Loucy (cell line): Measurements from ENCODE around the gene ILK.

ENCODE experiments used
- H2AFZ ChIP-seq: fragments of 200-600 bp; sonication (generic); 2 replicates; pipeline ENCODE4 v1.6.0; 2016; ENCODE audit warnings: antibody characterized with exemption, mild to moderate bottlenecking, low read length, moderate library complexity
- H3F3A ChIP-seq: fragments of 200-600 bp; 2 replicates; pipeline ENCODE4 v1.6.0; 2016; ENCODE audit warnings: antibody characterized with exemption, low read depth, mild to moderate bottlenecking
- H3K27me3 ChIP-seq: fragments of 200-600 bp; sonication (generic); 2 replicates; pipeline ENCODE4 v1.6.1; 2014; ENCODE audit warnings: low read length, mild to moderate bottlenecking; ENCODE audit not compliant: insufficient read depth, poor library complexity, severe bottlenecking
- H3K36me3 ChIP-seq: fragments of 200-600 bp; sonication (generic); 2 replicates; pipeline ENCODE4 v1.6.1; 2016; ENCODE audit warnings: low read length; ENCODE audit not compliant: insufficient read depth
- H3K4me1 ChIP-seq: fragments of 200-600 bp; sonication (generic); 2 replicates; pipeline ENCODE4 v1.5.1; 2014; ENCODE audit warnings: low read length, mild to moderate bottlenecking; ENCODE audit not compliant: insufficient read depth, poor library complexity, severe bottlenecking
- H3K4me2 ChIP-seq: fragments of 200-600 bp; sonication (generic); 2 replicates; pipeline ENCODE4 v1.6.0; 2014; ENCODE audit warnings: antibody characterized with exemption, low read length, low read depth, mild to moderate bottlenecking; ENCODE audit not compliant: poor library complexity, severe bottlenecking
- H3K4me3 ChIP-seq: fragments of 200-600 bp; sonication (generic); 2 replicates; pipeline ENCODE4 v1.5.1; 2014; ENCODE audit warnings: low read length, mild to moderate bottlenecking, mixed read lengths; ENCODE audit not compliant: poor library complexity, severe bottlenecking
- H3K79me2 ChIP-seq: fragments of 200-600 bp; sonication (generic); 2 replicates; pipeline ENCODE4 v1.6.1; 2014; ENCODE audit warnings: low read length; ENCODE audit not compliant: insufficient read depth
- H3K9ac ChIP-seq: fragments of 200-600 bp; sonication (generic); 2 replicates; pipeline ENCODE4 v1.6.0; 2014; ENCODE audit warnings: mild to moderate bottlenecking, low read depth, low read length, moderate library complexity; ENCODE audit not compliant: poor library complexity, severe bottlenecking
- H3K9me2 ChIP-seq: fragments of 200-600 bp; sonication (generic); replicated peaks from 2 replicates; pipeline ENCODE4 v1.6.1; 2016; ENCODE audit warnings: low read depth, low read length, mixed read lengths
- H3K9me3 ChIP-seq: fragments of 200-600 bp; sonication (generic); 2 replicates; pipeline ENCODE4 v1.6.1; 2014; ENCODE audit warnings: mild to moderate bottlenecking, antibody characterized with exemption, low read length, low read depth; ENCODE audit not compliant: insufficient read depth
- H4K20me1 ChIP-seq: fragments of 200-600 bp; sonication (generic); 2 replicates; pipeline ENCODE4 v1.6.0; 2014; ENCODE audit warnings: antibody characterized with exemption, low read length, mild to moderate bottlenecking; ENCODE audit not compliant: insufficient read depth, poor library complexity, severe bottlenecking
- CTCF ChIP-seq: fragments of 200-600 bp; sonication (generic); conservative IDR thresholded peaks from 2 replicates; pipeline ENCODE4 v1.5.1; 2014; ENCODE audit warnings: mild to moderate bottlenecking, antibody characterized with exemption, low read length
- EZH2phosphoT487 ChIP-seq: fragments of 200-600 bp; IDR thresholded peaks from 2 replicates; pipeline ENCODE4 v1.6.1; 2018; ENCODE audit warnings: antibody characterized with exemption, mild to moderate bottlenecking, moderate library complexity, borderline replicate concordance

Gene ILK

GRCh38 chr11:6574816-6575715 is 28.5 kb upstream of the ILK start:
- Histone ChIP-seq H3F3A (no peaks in the 10 kb centered on the region), H3K4me2 (no peak overlapping the region), H3K36me3 (no peaks in the 10 kb centered on the region), H3K4me1 (peaks cover 5% of the 10 kb centered on the region), H3K9me2 (no peaks in the 10 kb centered on the region), H3K27me3 (no peaks in the 10 kb centered on the region), H3K9me3 (no peaks in the 10 kb centered on the region), H3K4me3 (no peak overlapping the region), H4K20me1 (no peaks in the 10 kb centered on the region), H2AFZ (no peak overlapping the region), H3K79me2 (no peaks in the 10 kb centered on the region), H3K9ac (no peak overlapping the region)
- TF ChIP-seq CTCF, result no peak
- no peak for TF ChIP-seq EZH2phosphoT487

GRCh38 chr11:6576471-6577373 is 26.9 kb upstream of the ILK start:
- no peak overlapping the region for H3K4me3 ChIP-seq
- no peaks in the 10 kb centered on the region for H4K20me1 ChIP-seq
- H3K4me1 ChIP-seq, result peaks cover 5% of the 10 kb centered on the region
- H3K9me3 ChIP-seq, result no peaks in the 10 kb centered on the region
- H3K9ac ChIP-seq, result no peak overlapping the region
- no peaks in the 10 kb centered on the region for H3F3A ChIP-seq
- H2AFZ ChIP-seq, result no peak overlapping the region
- H3K9me2 ChIP-seq, result no peaks in the 10 kb centered on the region
- H3K27me3 ChIP-seq, result no peaks in the 10 kb centered on the region
- H3K36me3 ChIP-seq, result no peaks in the 10 kb centered on the region
- H3K79me2 ChIP-seq, result no peaks in the 10 kb centered on the region
- no peak for TF ChIP-seq CTCF
- no peak for TF ChIP-seq EZH2phosphoT487
- H3K4me2 ChIP-seq, result no peak overlapping the region

- TF ChIP-seq CTCF, result no peak
- TF ChIP-seq EZH2phosphoT487, result no peak
- no peak overlapping the region for H3K4me3 ChIP-seq
- H3K9me2 ChIP-seq, result no peaks in the 10 kb centered on the region
- H3K9me3 ChIP-seq, result no peaks in the 10 kb centered on the region
- no peaks in the 10 kb centered on the region for H3K79me2 ChIP-seq
- H3K9ac ChIP-seq, result no peak overlapping the region
- H4K20me1 ChIP-seq, result no peaks in the 10 kb centered on the region
- H2AFZ ChIP-seq, result no peak overlapping the region
- H3F3A ChIP-seq, result no peaks in the 10 kb centered on the region
- H3K4me1 ChIP-seq, result peaks cover 5% of the 10 kb centered on the region
- no peaks in the 10 kb centered on the region for H3K27me3 ChIP-seq
- H3K4me2 ChIP-seq, result no peak overlapping the region
- H3K36me3 ChIP-seq, result no peaks in the 10 kb centered on the region
These were observed 25.4 kb upstream of the ILK start for GRCh38 chr11:6578134-6578533.
